C4-2B (cell line): Measurements from ENCODE around the gene SRC.

Source experiments
- H3K27ac ChIP-seq: fragments of 450-650 bp; 2 replicates; pipeline ENCODE4 v1.5.1; 2017
- ZFX ChIP-seq: fragments of 450-650 bp; IDR thresholded peaks from 2 replicates; pipeline ENCODE4 v1.6.1; 2017
- TF ChIP-seq, protein P1 (sequence below): fragments of 450-650 bp; conservative IDR thresholded peaks from 2 replicates; pipeline ENCODE4 v1.5.1; 2017; ENCODE audit warnings: mild to moderate bottlenecking

SRC gene

DNA sequence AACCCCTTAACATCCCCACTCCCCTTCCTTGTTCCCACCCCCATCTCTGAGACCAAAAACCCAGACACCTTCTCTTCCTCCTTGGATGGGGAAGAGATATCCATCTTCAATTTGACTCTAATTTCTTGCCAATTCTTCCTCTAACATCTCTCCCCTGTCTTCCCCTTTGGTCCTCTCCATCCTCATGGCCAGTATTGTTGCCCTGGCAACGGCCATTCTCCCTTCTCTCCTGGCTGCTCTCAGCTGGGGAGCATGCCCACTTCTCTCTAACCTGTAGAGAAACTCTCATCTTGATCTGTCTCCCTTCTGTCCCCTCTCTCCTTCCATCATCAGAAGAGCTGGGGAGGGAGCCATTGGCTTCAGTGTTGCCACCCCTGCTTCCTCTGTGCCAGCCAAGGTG is 86.7 kb downstream of the SRC start:
- TF ChIP-seq ZFX: no peak
- TF ChIP-seq, protein P1, sequence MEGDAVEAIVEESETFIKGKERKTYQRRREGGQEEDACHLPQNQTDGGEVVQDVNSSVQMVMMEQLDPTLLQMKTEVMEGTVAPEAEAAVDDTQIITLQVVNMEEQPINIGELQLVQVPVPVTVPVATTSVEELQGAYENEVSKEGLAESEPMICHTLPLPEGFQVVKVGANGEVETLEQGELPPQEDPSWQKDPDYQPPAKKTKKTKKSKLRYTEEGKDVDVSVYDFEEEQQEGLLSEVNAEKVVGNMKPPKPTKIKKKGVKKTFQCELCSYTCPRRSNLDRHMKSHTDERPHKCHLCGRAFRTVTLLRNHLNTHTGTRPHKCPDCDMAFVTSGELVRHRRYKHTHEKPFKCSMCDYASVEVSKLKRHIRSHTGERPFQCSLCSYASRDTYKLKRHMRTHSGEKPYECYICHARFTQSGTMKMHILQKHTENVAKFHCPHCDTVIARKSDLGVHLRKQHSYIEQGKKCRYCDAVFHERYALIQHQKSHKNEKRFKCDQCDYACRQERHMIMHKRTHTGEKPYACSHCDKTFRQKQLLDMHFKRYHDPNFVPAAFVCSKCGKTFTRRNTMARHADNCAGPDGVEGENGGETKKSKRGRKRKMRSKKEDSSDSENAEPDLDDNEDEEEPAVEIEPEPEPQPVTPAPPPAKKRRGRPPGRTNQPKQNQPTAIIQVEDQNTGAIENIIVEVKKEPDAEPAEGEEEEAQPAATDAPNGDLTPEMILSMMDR: no peak
- H3K27ac ChIP-seq: no peak overlapping the region

DNA sequence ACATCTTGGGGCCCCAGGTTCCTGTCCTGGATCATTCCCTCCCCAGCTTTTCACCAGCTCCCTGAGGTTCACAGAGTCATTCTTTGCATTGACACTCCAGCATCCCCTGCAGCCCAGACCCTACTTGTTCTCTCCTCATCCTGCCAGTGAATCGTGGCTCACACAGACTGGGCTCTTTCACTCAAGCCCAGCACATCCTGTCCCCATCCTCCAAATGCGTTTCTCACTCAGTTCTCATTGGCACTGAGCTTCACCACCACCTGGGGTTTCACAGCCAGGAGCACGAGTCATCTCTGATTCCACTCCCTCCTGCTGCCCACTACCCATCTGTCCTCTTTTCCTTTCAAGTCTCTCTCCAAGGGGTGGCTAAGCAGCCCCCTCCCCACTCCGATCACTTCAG is 89.7 kb downstream of the SRC start:
- no peak for TF ChIP-seq ZFX
- TF ChIP-seq, protein P1: no peak
- no peak overlapping the region for H3K27ac ChIP-seq

DNA sequence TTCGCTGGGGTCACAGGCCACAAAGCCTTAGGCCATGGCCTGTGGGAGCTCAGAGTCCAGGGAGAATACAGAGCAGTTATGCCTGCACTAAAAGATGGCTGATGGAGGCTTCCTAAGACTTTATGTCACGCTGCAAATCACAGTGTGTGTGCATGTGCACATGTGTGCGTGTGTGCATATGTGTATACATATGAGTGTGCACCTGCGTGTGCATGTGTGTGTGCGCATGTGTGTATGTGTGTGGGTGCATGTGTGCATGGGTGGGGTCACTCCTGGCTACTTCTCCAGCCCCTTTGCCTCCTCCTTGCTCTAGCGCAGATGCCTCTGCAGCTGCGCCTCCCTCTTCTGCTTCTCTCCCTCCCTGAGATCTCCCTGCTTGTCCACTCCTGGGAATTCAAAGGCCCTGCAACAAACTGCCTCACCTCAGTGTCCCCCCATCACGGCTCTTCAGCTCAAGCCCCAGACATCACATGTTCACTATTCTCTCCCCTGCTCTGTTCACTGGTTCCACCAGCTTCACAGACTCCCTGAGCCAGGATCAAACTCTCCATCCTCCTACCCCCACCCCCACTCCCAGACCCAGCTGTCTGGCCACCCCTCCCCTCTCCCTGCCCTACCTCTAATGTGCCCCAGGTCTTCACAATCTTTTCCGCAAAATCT is 90.7 kb downstream of the SRC start:
- no peak overlapping the region for H3K27ac ChIP-seq
- TF ChIP-seq, protein P1: no peak
- no peak for TF ChIP-seq ZFX

DNA sequence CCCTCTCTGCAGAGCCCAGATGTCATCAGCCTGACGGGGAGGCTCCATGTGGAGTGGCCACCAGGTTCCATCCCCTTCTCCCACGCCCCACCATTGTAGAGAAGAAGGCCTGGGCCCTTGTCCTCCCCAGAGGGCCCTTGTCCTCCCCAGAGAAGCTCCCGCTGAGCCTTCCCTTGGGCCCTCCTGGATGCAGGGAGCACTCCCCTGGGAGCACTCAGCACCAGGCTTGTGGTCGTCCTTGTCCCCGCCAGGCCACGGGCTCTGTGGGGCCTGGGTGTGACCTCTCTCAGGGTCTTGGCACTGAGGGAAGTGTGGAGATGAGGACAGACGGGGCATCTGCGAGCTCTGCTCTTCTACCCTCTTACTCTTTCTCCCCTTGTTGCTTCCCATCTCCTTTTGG is 91.7 kb downstream of the SRC start:
- TF ChIP-seq, protein P1: no peak
- no peak for TF ChIP-seq ZFX
- H3K27ac ChIP-seq: no peak overlapping the region

DNA sequence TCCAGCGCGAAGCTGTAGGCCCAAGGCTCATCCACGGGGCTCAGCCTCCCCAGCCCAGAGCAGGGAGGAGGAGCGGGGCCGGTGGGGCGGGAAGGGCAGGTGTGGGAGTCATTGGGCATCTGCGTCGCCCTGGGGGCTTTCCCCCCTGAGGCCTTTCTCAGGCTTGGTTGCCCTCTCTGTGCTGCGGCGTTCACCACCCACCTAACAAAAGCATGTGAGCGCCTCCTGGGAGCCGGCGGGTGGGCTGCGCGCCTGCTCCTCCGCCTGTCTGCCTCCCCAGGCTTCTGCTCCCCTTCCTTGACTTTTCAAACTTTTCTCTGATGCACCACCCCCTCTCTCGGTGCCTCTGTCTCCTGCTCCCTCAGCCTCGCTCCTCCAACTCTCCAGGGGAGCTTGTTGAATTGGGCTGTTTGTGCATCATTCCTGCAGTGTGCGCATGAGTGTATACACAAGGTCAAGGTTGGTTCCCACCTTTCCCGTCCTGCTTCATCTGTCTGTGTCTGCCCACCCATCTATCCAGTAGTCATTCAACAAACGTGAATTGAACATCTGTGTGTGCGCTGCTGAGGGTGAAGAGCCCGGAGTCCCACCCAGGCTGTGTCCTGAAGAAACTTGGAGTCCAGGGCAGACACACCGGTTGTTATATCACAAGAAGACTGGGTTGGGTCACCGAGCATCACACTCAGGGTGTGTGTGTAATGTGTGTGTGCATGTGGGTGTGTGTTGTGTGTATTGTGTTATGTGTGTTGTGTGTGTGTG is 92.7 kb downstream of the SRC start:
- TF ChIP-seq, protein P1: no peak
- no peak for TF ChIP-seq ZFX
- no peak overlapping the region for H3K27ac ChIP-seq

DNA sequence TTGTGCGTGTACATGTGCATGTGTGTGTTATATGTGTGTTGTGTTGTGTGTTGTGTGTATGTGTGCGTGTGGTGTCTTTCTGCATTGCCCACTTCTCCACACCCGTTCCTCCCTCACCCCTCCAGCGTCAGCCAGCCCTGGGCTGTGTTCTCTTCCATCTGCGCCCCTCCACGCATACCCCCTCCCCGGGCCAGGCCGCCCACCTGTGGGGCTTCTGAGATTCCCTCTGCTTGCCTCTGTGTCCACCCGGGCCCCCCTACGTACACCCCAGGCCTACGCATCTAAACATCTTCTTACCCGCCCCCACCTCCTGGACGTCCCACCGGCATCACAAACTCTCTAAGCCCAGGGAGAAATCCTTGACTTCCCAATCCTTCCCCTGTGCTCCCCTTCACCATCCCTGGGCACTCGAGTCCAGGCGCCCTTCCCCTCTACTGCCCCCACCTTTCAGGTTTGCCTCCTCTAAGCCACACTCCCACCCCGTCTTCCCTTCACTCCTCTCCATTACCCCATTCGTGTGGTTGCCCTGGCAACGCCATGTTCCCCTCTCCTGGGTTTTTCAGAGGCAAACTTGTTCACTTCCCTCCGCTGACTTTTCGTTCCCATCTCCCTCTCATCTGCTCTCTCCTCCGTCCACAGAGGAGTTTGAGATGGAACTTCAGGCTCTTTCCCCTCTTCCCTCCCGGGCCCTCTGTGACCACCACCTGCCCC is 93.4 kb downstream of the SRC start:
- TF ChIP-seq, protein P1: no peak
- no peak for TF ChIP-seq ZFX
- no peak overlapping the region for H3K27ac ChIP-seq

DNA sequence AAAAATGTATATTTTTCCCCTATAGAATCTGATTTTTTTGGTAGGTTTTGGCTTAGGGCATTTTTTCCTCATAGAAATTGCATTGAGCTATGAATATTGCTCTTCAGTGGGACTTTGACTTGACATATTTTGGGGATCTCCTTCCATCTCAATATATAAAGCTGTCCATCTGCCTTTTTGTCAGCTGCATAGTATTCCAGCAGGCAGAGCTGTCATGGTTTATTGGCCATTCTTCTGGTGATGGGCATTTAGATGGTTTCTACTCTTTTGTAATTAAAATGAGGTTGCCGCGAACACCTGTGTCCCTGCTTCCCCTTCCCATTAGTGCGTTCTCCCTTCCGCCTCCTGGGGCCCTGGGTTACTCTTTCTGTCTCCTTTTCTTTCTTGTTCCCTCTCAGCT is 95.1 kb downstream of the SRC start:
- TF ChIP-seq, protein P1: no peak
- no peak for TF ChIP-seq ZFX
- H3K27ac ChIP-seq: no peak overlapping the region
